ENCODE data around the gene TRRAP. TPM values are rescaled to one million over a fixed set of nuclear protein-coding genes. Genes with fewer than 3 reads are reported as not detected.

TRRAP gene
- total RNA-seq, 6 experiments from 2014 or later, result 26.6 to 35.5 (median 28.7) TPM

- no peak for TF ChIP-seq CTCF (IDR thresholded peaks at IDR 0.05)
- Mint-ChIP-seq H3K27ac (no peak overlapping the region), H3K9me3 (no peaks in the 10 kb centered on the region), H3K27me3 (ENCODE audit: insufficient read depth) (no peaks in the 10 kb centered on the region), H3K4me1 (ENCODE audit: low read depth) (no peaks in the 10 kb centered on the region), H3K4me3 (no peak overlapping the region), H3K36me3 (ENCODE audit: low read depth) (peaks cover 38% of the 10 kb centered on the region)
- DNase-seq, result no peak
Measured at GRCh38 chr7:98991141-98991540, 112.8 kb downstream of the TRRAP start.

- no peak for TF ChIP-seq CTCF (IDR thresholded peaks at IDR 0.05)
- Mint-ChIP-seq H3K9me3 (no peaks in the 10 kb centered on the region), H3K27me3 (ENCODE audit: insufficient read depth) (no peaks in the 10 kb centered on the region), H3K4me3 (no peak overlapping the region), H3K27ac (no peak overlapping the region), H3K36me3 (ENCODE audit: low read depth) (peaks cover 29% of the 10 kb centered on the region), H3K4me1 (ENCODE audit: low read depth) (no peaks in the 10 kb centered on the region)
- DNase-seq, result no peak
Measured at GRCh38 chr7:98992076-98992475, 113.7 kb downstream of the TRRAP start.

- Mint-ChIP-seq H3K4me3 (no peak overlapping the region), H3K27ac (no peak overlapping the region), H3K36me3 (ENCODE audit: low read depth) (peaks cover 21% of the 10 kb centered on the region), H3K9me3 (no peaks in the 10 kb centered on the region), H3K27me3 (ENCODE audit: insufficient read depth) (no peaks in the 10 kb centered on the region), H3K4me1 (ENCODE audit: low read depth) (no peaks in the 10 kb centered on the region)
- DNase-seq, result no peak
- peak; percentile 25; the same call in 1 of the 2 replicates for TF ChIP-seq CTCF (IDR thresholded peaks at IDR 0.05)
Measured at GRCh38 chr7:98993024-98993897, 114.9 kb downstream of the TRRAP start.

GRCh38 chr7:98994046-98994944 lies 116.0 kb downstream of the TRRAP start:
- no peaks in the 10 kb centered on the region for H3K4me1 Mint-ChIP-seq (ENCODE audit: low read depth)
- TF ChIP-seq CTCF (IDR thresholded peaks at IDR 0.05), result no peak
- no peak overlapping the region for H3K4me3 Mint-ChIP-seq
- no peak overlapping the region for H3K27ac Mint-ChIP-seq
- H3K36me3 Mint-ChIP-seq (ENCODE audit: low read depth), result peaks cover 16% of the 10 kb centered on the region
- no peak for DNase-seq
- H3K9me3 Mint-ChIP-seq, result no peaks in the 10 kb centered on the region
- H3K27me3 Mint-ChIP-seq (ENCODE audit: insufficient read depth), result no peaks in the 10 kb centered on the region

- TF ChIP-seq CTCF (IDR thresholded peaks at IDR 0.05), result no peak
- Mint-ChIP-seq H3K4me1 (ENCODE audit: low read depth) (no peaks in the 10 kb centered on the region; the same call in 1 of the 2 replicates), H3K9me3 (no peaks in the 10 kb centered on the region), H3K27me3 (ENCODE audit: insufficient read depth) (no peaks in the 10 kb centered on the region), H3K36me3 (ENCODE audit: low read depth) (peaks cover 16% of the 10 kb centered on the region), H3K27ac (no peak overlapping the region), H3K4me3 (no peak overlapping the region)
- DNase-seq, result no peak
Measured at GRCh38 chr7:98995111-98995510, 116.8 kb downstream of the TRRAP start.

Data from HFFc6 (cell line).